Pulmonary artery endothelial cell (primary cell): Measurements from ENCODE around the gene CTBP2. TPM values are rescaled to one million over a fixed set of nuclear protein-coding genes. Genes with fewer than 3 reads are reported as not detected.
"Not testable (repeated sequence)": the region's sequence is repeated elsewhere in the genome, so short reads cannot be mapped to it uniquely, and the experiment has no call there.

Experiments used
- DNase-seq: peaks from one replicate; pipeline ENCODE4 v3.0.0-alpha.2; 2011; ENCODE audit warnings: low read depth, low spot score
- total RNA-seq: library from RNA; depleted of rRNA; stranded (reverse); fragments of >200 nt; gene quantifications from 2 replicates; pipeline ENCODE4 v1.2.3, GENCODE V29; 2014

The CTBP2 gene
- total RNA-seq, 1 donor from 2014 or later = 92.1 TPM

DNA sequence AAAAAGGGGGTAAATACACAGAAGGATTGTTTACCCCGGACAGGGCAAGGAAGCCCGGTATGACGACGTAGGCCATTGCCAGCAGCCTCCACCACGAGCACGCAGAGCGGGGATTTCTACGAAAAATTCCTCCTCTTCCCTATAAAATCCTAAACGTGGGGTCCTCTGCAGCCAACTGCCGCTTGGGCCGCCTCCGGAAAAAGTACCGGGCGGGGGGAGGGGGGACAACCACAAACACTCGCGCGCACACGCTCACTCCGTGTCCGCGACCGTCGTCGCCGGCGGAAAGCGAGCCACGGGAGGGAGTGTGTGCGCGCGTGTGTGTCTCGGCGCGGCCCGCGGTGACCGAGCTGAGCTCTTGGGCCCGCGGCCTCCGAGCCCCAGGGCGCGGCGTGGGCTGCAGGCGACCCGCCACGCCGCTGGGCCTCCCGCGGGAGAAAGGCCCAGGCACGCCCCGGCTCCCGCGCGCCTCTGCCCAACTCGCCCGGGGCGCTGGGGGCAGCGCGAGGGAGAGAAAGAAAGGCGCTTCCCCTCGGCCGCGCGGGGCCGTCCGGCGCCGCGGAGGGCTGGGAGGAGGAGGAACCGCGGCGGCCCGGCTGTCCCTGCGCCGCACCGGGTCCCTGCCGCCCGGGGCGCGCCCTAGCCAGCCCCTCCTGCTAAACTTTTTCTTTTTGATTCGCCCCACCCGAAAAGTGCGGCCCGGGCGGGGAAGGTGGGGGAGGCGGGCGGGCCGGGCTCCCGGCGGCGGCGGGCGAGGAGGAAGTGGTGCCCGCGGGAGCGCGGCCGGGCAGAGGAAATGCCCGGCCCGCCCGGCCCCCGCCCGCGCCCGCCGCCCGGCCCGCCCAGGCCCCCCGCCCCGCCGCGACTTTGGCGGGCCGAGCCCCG is 1.5 kb downstream of the CTBP2 start:
- DNase-seq = no peak

DNA sequence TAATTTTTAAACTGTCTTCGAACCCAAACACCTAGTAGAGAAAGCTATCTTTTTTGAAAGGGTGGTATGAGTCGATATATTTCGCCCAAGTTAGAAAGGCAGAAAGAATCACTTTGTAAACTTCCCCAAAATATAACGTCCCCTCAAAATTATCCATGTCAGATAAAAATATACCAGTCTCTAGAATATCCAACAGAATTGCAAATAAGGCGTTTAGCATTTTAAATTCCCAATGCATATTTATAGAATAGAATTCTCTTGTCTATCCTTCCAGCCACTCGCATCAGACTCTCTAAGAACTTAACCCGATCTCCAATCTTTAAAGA is 2.1 kb downstream of the CTBP2 start:
- DNase-seq = no peak

DNA sequence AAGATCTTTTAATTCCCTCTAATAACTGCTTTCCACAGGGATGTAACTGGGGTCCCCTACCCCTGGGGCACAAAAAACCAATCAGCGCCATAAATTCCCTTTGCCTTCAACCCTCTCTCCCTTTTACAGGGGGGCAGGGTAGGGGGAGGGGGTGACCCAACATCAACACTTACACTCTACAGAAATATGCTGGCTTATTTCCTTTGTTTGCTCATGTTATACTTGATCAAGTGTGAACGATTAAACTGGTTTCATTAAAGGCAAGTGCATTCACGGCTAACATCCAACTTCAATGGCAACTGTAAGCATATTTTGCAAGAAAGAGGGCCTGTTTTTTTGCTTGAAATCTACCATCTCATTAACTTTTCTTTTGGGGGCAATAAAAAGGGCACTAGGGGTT is 2.9 kb downstream of the CTBP2 start:
- no peak for DNase-seq

DNA sequence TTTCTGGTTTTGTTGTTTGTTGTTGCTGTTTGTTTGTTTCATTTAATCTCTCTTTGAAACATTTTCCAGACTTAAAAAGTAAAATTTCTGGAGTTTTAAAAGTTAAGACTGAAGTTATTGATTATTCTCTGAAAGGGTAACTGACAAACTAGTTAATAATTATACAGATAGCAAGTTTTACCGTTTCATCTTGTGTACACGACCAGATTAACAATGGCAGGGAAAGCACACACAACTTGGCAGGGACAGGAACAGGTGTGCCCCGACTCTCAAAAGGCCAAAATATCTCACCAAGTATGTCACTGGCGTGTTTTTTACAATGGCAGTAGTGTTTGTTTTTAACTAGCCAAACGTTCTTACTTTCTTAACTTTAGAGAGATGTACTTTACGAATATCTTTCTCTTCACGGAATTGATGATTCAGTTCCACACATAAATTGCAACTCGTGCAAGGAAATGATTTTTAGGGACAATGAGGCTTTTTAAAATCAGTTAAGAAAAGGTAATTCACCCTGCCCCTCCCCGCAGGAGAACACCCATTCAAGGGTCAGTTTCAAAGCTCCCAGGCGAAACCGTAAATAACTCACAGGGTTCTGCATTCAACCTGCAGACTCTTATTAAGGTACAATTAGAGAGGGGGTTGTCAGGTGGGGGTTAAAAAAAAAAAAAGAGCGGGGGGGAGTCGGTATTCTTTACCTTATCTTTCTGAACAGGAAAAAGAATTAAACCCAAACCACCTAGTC is 3.5 kb downstream of the CTBP2 start:
- DNase-seq = no peak

DNA sequence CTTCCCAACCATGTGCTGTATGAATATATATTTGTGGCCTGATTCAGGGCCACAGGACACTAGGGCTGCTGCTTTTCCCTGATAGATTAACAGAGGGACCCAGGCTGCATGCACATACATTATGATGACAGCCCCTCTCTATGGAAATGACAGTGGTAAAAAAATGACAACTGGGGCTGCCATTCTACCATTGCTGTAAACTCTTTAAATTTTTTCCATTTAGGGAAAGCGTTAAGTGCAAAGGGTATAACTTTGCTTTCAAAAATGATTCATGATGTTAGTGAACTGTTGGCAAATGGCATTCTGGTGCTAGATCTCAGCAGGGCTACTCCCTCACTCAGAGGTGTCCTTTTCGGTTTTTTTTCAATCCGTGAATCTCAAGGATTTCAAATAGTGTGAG is 4.2 kb downstream of the CTBP2 start:
- DNase-seq = no peak

DNA sequence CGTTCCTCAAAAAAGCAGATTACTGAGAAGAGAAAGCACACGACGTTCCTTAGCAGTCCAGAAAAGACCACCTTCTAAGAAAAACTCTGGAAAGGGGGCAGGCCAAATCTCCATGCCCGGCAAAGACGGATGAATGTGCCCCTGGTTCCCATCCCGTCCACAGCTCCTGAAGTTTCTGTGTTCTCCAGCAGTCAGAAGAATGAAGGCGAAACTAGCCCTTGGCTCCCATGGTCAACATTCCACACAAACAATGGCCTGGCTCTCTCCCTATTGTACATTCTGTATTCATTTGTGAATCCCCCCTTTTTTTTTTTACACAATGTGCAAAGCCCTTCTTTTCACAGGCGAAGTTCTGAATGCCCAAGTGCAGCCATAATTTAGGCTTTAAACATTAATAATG is 5.3 kb downstream of the CTBP2 start:
- no peak for DNase-seq

DNA sequence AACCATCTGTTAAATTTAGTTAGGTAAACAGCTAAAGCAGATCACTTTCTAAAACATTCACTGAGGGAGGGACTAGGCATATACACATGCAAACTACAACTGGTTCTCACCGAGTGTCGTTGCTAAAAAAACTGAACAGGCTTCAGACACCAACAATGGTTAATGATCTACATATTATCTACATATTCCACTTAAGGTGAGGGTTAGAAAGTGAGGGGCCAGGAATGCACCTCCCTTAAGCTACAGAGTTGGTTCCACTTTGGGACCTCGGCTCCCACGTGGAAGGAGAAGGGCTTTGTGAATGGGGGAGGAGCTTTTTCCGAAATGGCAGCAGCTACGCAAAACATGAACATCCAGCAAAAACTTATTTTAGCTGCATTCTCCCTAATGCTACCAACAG is 5.8 kb downstream of the CTBP2 start:
- no peak for DNase-seq

DNA sequence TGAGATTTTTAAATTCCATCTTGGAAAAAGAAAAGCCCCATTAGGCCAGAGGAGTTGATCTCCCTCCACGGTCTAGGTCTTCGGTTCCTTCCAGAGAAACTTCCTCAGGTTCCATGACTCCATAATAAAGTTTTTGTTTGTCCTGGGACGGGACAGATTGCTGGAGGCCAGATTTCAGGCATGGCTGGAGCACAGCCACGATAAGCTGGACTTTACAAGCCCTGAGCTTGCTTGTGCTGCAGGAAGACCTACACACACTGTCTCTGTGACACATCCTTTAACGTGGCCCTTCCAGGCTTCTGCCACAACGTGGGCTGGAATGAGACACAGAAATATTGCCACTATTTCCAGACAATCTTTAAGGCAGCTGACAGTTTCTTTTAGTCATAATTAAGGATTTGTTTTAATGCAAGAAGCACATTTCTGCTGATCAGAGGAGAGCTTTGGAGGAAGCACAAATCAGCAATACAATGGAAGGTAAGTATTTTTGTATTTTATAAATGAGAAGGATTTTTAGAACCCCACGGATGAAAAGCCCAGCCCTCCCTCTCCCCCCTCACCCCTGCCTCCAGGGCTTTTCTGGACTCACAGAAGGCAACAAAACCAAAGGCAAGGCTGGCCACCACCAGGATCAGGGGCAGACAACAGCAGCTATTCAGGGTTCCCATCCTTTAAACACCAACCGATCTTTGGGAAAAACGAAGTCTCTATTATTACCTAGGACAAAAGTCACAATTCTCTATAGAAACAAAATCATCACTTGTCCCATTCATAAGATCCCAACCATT is 6.5 kb downstream of the CTBP2 start:
- DNase-seq = no peak

DNA sequence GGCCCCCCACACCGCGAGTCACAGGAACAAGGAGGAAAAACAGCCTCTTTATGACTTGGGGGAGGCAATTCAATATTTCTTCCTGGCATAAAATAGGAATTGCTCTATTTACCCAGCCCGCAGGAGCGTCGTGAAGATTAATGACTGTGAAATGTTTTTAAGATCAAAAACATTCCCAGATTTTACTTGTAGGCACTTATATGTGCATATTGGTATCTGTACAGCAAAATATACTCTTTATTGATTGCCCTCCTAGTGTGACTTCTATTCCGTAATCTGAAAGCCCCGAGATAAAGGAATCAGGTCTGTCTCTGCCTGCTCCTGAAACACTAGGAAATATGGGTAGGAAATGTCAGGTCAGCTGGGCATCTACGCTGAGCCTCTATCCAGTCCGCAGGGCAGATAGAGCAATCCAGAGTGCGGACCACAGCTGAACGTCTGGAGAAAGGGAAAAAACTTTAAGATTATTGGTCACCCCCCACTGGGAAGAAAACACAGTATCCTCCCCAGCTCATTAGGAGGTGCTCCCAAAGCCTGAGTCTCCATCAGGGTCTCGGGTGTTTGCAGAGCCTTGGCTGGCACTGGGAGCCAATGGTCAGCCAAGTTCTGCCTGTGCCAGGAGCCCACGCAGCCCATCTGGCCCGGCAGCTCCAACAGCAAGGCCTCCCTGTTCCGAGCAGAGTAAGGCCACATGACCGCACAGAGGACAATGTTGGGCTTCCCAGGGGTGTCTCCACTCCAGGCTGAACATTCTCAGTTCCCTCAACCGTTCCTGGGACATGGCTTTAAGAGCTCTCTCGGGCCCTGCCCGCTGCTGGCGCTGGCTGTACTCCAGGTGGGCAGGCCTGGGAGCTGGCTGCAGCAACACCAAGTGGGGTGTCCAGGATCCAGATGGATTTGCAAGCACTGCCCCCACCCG is 7.7 kb downstream of the CTBP2 start:
- no peak for DNase-seq

DNA sequence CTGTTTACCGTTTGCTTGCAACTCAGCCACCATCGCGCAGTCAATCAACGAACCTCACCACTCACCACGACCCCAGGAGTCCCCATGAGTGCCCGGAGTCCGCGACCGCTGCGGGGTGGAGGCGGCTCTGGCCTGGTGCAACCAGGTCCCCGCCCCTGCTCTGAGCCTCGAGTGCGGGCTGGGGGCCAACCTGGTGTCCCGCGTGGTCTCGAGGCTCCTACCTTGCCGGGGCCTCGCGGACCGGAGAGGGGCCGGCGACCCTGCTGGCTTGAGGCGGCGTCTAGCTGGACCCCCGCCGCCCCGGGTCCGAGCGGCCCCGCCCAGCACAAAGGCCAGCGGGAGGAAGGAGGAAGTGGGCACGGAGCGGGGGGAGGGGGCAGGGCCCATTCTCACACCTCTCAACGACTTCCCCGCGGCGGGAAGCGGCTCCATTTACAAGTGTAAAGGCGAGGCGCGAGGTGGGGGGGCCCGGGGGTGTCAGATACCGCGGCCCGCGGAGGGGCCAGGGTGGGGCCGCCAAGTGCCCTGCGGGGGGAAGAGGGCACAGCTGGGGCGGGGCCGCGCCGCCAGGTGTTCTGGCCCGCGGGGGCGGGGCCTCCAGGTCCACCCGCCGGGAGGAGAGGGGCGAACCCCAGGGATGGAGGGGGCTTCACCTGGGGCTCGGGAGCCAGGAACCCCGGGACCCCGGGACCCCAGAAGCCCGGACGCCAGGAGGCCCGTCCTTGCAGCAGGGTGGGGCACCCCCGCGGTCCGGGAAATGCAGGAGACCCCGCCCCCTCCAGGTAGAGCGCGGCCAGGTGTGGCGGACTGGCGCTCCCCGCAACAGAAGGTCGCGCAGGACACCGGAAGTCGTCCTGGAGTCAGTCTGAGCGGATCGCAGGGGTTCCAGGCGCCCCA is 8.6 kb downstream of the CTBP2 start:
- DNase-seq = no peak

DNA sequence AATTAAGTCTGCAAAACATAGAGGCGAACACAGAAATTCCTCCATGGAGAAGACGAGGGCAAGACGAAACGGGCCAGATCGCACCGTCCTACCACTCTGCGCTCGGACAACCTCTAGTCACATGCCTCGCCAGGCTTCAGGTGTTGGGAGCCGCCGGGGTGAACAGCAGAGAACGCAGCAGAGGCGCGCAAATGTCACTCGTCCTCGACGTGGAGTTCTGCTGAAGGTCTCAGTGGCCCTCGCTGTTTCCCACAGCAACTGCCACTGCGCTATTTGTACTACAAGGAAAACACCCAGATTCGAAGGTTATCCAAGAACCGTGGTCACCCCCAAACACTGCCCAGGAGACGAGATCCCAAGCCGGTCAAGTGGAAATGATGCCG is 9.2 kb downstream of the CTBP2 start:
- DNase-seq = no peak

DNA sequence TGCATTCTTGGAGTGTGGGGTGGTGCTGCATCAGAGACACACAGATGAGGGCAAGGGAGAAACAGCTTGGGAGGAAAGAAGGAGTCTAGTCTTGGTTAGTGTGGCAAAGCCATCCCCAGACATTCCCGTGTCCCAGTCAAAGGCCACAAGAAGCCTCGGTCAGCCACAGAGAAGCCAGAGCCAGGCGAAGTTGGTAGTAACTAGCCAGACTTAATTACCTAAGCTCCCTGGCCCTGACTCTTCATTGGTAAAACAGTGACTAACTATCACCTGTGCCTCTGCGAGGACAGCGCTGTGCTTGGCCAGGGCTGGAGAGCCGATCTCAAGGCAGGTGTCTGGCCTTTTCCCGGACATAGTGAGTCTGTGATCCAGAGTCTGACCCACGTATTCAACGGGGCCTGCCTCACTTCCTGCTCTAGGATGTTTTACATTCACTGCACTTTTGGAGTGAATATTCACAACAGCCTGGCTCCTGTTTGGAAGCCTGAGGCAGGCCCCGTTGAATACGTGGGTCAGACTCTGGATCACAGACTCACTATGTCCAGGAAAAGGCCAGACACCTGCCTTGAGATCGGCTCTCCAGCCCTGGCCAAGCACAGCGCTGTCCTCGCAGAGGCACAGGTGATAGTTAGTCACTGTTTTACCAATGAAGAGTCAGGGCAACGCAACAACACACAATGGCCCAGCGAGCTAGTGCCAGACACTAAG is 9.8 kb downstream of the CTBP2 start:
- DNase-seq = not testable (repeated sequence)

DNA sequence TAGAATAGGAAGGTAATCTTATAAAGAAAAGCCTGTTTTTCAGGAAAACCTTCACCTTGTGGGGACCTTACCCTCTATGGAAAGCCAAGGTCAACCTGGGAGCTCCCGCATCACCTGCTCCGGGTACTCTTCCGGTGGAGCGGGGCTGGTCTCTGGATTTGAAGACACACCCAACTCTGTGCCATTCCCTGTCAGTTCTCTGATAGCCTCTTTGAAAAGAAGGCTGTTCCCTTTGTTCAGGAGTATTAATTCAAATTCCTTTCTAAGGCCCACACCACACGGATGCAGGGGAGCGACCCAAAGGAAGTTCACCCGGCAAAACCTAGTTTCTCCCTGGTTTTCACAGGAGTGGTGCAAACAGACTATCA is 10.7 kb downstream of the CTBP2 start:
- DNase-seq = no peak

DNA sequence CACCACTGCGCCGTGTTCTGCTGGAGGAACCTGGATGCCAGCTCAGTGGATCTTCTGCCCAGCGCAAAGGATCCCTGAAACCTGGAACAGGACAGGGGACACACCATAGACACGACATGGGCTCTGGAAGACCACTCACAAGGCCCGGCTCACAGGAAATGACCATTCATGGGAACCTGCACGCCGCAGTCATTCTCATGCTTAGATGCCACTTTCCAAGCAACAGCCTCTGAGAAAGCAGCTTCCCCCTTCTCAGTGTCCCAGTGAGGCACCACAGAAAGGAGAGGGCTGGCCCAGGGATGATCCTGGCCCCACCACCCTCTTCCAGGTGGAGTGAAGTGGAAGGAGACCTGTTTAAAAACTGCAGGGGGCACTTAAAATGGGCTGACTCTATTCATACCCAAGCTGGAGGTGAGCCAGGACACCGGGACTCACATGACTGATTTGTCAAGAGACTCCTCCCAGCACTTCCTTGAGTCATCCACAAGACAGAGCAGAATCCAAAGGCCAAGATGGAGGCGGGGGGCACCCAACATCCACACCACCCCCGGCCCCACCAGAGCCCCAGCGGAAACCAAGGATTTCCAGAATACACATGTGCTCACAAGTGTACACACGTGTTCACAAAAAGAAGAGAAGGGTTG is 11.2 kb downstream of the CTBP2 start:
- DNase-seq = no peak

DNA sequence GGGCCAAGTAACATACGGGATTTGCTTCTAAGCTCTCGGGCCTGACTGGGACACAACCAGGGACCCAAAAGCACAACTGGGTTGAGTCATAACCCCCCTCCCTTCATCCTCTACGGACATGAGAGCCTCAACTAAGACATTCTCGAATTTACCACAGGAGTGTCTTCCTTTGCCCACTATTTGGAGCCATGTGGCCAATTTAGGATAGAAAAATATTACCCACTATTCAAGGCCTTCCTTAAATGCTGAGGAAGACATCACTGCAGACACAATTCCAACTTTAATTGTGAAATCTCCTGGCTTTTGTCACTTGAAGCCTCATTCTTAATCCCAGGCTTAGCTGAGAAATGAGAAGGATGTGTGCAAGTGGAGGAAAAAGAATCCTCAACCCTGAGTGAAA is 11.8 kb downstream of the CTBP2 start:
- DNase-seq = no peak

DNA sequence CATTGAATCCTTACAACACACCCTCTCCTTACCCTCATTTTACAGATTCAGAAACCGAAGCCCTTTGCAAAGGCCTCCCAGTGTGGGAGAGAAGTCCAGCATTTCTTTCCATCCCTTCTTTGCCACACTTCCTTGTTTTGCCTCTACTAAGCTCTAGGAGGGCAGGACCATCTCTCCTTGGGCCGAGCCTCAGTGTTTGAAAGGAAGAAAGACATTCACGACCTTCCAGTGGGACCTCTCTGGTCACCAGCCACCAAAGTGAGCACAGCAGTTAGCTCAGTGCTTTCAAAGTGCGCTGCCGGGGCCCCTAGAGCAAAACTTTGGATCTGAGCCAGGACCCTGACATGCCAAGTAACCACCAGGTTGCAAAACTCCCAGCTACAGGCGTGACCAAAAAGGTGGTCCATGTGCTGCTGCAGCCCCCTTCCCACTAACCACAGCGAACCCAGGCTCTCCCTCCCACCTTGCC is 12.4 kb downstream of the CTBP2 start:
- no peak for DNase-seq

DNA sequence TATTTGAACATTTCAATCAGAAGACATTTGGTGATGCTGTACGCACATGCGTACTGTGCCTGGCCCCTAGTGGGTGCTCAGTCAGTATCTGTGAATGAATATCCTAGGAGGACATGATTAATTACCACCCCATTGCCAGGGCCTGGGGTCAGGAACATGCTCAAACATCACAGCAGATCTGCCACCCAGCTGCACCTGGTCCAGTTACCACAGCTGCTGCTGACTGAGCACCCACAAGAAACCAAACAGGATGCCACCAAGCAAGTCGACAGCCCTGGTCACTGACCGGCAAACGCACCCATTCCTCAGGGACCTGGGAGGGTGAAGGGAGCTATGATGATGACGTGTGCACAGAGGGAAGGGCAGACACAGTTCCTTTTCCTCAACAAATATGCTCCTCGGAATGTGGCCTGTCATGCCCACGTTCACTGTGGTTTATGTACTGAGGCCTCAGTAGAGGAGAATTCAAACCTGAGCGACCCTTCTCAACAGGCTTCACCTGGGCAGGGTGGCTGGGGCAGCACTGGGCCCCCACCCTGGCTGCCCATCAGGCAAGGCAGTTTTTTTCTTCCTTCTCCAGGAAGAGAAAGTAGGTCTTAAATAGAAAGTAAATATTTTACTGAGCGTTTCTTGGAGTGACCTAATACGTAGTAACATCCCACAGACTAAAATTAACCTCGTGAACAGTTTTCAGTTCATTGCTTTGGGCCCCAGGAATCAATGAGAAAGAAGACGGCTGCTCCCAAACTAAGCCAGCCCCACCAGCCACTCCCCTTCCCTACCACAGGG is 13.4 kb downstream of the CTBP2 start:
- DNase-seq = no peak

DNA sequence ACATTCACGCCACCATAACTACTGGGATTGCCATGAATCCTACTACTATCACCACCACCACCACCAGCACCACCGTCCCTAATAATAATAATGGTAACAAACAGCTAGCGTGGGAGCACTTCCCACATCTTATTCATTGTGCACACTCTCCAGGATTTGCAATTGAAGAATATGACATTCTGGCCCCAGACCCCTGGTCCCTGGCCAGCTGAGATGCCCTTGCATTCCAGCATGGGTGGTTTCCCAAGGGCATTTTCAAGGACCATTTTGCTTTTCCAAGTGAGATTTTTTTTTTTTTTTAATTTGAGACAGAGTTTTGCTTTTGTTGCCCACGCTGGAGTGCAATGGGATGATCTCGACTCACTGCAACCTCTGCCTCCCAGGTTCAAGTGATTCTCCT is 14.7 kb downstream of the CTBP2 start:
- no peak for DNase-seq
